ENCODE measurements around the gene RNASE8. TPM values are rescaled to one million over a fixed set of nuclear protein-coding genes. Genes with fewer than 3 reads are reported as not detected.

Gene RNASE8
- total RNA-seq, 1 donor: not detected

GRCh38 chr14:21017528-21018245 is 39.9 kb upstream of the RNASE8 start:
- TF ChIP-seq, protein P1, sequence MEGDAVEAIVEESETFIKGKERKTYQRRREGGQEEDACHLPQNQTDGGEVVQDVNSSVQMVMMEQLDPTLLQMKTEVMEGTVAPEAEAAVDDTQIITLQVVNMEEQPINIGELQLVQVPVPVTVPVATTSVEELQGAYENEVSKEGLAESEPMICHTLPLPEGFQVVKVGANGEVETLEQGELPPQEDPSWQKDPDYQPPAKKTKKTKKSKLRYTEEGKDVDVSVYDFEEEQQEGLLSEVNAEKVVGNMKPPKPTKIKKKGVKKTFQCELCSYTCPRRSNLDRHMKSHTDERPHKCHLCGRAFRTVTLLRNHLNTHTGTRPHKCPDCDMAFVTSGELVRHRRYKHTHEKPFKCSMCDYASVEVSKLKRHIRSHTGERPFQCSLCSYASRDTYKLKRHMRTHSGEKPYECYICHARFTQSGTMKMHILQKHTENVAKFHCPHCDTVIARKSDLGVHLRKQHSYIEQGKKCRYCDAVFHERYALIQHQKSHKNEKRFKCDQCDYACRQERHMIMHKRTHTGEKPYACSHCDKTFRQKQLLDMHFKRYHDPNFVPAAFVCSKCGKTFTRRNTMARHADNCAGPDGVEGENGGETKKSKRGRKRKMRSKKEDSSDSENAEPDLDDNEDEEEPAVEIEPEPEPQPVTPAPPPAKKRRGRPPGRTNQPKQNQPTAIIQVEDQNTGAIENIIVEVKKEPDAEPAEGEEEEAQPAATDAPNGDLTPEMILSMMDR (IDR thresholded peaks at IDR 0.05; ENCODE audit: insufficient read depth, low read length): no peak
- no peak for DNase-seq (ENCODE audit: low read depth)

GRCh38 chr14:21018286-21018685 is 39.3 kb upstream of the RNASE8 start:
- DNase-seq (ENCODE audit: low read depth): no peak
- TF ChIP-seq, protein P1 (IDR thresholded peaks at IDR 0.05; ENCODE audit: insufficient read depth, low read length): no peak
- no peak overlapping the region for H3K4me3 ChIP-seq (ENCODE audit: low read depth, low read length)

More at GRCh38 chr14:21017528-21018245, 39.9 kb upstream of the RNASE8 start:
- H3K4me3 ChIP-seq (ENCODE audit: low read depth, low read length): no peak overlapping the region

DNA sequence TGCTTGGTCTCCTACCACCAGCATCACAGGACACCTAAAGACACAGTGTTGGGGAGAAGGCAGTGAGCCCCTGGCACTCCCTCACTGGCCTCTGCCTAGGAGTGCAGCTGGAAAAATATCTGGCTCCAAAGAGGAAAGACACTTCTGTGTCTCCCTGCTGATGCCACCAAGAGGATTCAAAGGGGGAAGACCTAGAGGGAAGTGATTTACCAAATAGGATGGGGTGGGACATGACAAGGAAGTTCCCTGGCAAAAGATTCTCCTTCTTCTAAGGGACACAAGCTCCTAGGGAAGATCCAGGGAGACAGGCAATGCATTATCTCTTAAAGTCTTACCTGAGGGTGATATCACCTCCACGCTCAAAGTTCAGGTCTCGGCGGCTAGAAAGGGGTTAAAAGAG is 38.8 kb upstream of the RNASE8 start:
- DNase-seq (ENCODE audit: low read depth): no peak
- TF ChIP-seq, protein P1 (IDR thresholded peaks at IDR 0.05; ENCODE audit: insufficient read depth, low read length): no peak
- no peak overlapping the region for H3K4me3 ChIP-seq (ENCODE audit: low read depth, low read length)

DNA sequence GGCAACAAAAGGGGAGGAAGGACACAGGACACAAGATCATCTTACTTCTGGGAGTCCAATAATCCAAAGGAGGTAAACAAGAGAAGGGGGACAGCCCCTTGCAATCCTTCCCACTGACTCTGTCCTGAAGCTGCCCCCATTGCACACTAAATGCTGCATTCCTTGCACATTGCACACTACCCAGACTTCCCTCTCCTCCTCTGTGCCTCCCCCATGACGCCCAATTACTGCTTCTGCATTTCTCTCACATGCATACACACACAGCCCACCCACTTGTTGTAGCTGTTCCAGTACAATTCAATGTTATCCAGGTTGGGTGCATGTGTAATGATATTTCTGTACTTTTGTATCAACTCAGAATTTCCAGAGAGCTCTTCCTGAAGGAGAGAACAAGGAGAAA is 38.3 kb upstream of the RNASE8 start:
- no peak for DNase-seq (ENCODE audit: low read depth)
- H3K4me3 ChIP-seq (ENCODE audit: low read depth, low read length): no peak overlapping the region

DNA sequence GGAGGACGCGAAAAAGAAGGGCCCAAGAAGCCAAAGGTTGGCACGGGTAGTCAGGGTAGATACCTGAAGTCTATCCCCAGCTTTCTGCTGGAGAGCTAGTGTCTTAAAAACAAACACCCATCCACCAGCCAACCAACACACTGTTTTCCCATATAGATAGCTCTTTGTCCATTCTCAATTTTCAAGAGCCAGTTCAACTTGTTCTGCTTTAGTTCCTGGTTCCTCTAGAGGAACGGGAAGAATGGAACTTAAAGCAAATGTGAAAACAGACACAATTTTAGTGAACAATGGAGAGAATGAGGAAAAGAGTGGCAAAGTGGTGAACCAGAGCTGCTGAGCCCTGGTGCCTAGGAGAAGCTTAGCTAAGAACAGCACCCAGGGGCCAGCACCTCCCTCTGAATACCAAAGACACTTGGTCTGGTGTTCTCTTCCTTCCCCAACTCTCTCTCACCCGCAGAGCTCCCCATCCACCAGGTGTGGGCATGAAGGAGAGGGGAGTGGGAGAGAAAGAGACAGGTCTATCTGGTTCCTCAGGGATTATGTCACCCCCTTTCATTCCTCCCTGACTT is 36.6 kb upstream of the RNASE8 start:
- no peak for DNase-seq (ENCODE audit: low read depth)
- H3K4me3 ChIP-seq (ENCODE audit: low read depth, low read length): no peak overlapping the region
- TF ChIP-seq, protein P1 (IDR thresholded peaks at IDR 0.05; ENCODE audit: insufficient read depth, low read length): no peak

More for the DNA sequence above, 38.3 kb upstream of the RNASE8 start:
- TF ChIP-seq, protein P1 (IDR thresholded peaks at IDR 0.05; ENCODE audit: insufficient read depth, low read length): no peak

- DNase-seq (ENCODE audit: low read depth): no peak
- TF ChIP-seq, protein P1 (IDR thresholded peaks at IDR 0.05; ENCODE audit: insufficient read depth, low read length): no peak
- no peak overlapping the region for H3K4me3 ChIP-seq (ENCODE audit: low read depth, low read length)
Measured at GRCh38 chr14:21022686-21023085, 34.9 kb upstream of the RNASE8 start.

Measured in fibroblast of the aortic adventitia (primary cell).